NCI-H146 treated with DMSO at 0.1 percent for 48 hours (cell line): ENCODE measurements around the gene IL1RAPL1.
"Not testable (repeated sequence)": the region's sequence is repeated elsewhere in the genome, so short reads cannot be mapped to it uniquely, and the experiment has no call there.

Source experiments
- DNase-seq: peaks from one replicate; lab custom pipeline; 2025; ENCODE audit not compliant: unreplicated experiment; lab: John Stamatoyannopoulos, UW

IL1RAPL1 gene

GRCh38 chrX:29083823-29084222 lies 496.6 kb downstream of the IL1RAPL1 start:
- DNase-seq, result no peak

- DNase-seq, result no peak
Measured at GRCh38 chrX:29090811-29091210, 503.6 kb downstream of the IL1RAPL1 start.

- DNase-seq, result no peak
Measured at GRCh38 chrX:29107231-29107630, 520.0 kb downstream of the IL1RAPL1 start.

GRCh38 chrX:29110041-29110440 lies 522.8 kb downstream of the IL1RAPL1 start:
- DNase-seq, result no peak

- DNase-seq, result no peak
Measured at GRCh38 chrX:29113221-29113620, 526.0 kb downstream of the IL1RAPL1 start.

GRCh38 chrX:29122817-29123216 lies 535.6 kb downstream of the IL1RAPL1 start:
- DNase-seq, result not testable (repeated sequence)

GRCh38 chrX:29130905-29131304 lies 543.7 kb downstream of the IL1RAPL1 start:
- DNase-seq, result no peak

- no peak for DNase-seq
Measured at GRCh38 chrX:29136904-29137303, 549.7 kb downstream of the IL1RAPL1 start.

- DNase-seq, result no peak
Measured at GRCh38 chrX:29138003-29138402, 550.8 kb downstream of the IL1RAPL1 start.

GRCh38 chrX:29143356-29143755 lies 556.1 kb downstream of the IL1RAPL1 start:
- DNase-seq, result no peak

GRCh38 chrX:29143756-29144155 lies 556.5 kb downstream of the IL1RAPL1 start:
- DNase-seq, result no peak

- DNase-seq, result no peak
Measured at GRCh38 chrX:29145316-29145715, 558.1 kb downstream of the IL1RAPL1 start.

GRCh38 chrX:29148511-29148910 lies 561.3 kb downstream of the IL1RAPL1 start:
- DNase-seq, result no peak

- no peak for DNase-seq
Measured at GRCh38 chrX:29155286-29155685, 568.0 kb downstream of the IL1RAPL1 start.

GRCh38 chrX:29172880-29173279 lies 585.6 kb downstream of the IL1RAPL1 start:
- DNase-seq, result no peak

- DNase-seq, result no peak
Measured at GRCh38 chrX:29187264-29187663, 600.0 kb downstream of the IL1RAPL1 start.

GRCh38 chrX:29196501-29196900 lies 609.3 kb downstream of the IL1RAPL1 start:
- DNase-seq, result no peak

- no peak for DNase-seq
Measured at GRCh38 chrX:29215251-29215650, 628.0 kb downstream of the IL1RAPL1 start.

GRCh38 chrX:29225670-29226069 lies 638.4 kb downstream of the IL1RAPL1 start:
- no peak for DNase-seq

GRCh38 chrX:29229802-29230201 lies 642.6 kb downstream of the IL1RAPL1 start:
- DNase-seq, result no peak

GRCh38 chrX:29231800-29232199 lies 644.6 kb downstream of the IL1RAPL1 start:
- DNase-seq, result no peak

GRCh38 chrX:29233592-29234183 lies 646.4 kb downstream of the IL1RAPL1 start:
- DNase-seq, result no peak

- no peak for DNase-seq
Measured at GRCh38 chrX:29237972-29238371, 650.7 kb downstream of the IL1RAPL1 start.
